HG02610 (cell line): ENCODE results near the gene NEURL1.

ENCODE experiments used
- ATAC-seq: cut with Tn5 transposase; IDR thresholded peaks from one replicate; pipeline ENCODE4 v1.9.1; 2021; ENCODE audit warnings: mild to moderate bottlenecking, moderate library complexity; ENCODE audit not compliant: unreplicated experiment

Gene NEURL1

DNA sequence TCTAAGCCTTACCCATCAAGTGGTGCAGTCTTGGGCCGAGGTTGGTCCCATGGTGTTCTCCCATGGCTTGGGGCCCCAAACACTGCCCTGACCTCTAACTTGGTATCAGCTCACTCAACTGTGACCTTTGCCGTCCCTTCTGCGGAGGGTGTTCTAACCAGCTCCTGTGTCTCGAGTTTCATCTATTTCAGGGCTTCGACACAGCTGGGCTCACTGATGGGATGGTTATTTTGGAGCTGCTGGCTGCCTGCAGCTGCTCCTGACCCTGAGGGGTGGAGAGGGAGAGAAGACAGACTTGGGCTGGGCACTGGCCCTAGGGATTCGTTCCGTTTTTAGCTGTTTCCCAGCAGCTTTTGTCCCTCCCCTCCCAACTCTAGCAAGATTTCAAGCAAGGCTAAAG, 86.9 kb downstream of the NEURL1 start:
- no peak for ATAC-seq

DNA sequence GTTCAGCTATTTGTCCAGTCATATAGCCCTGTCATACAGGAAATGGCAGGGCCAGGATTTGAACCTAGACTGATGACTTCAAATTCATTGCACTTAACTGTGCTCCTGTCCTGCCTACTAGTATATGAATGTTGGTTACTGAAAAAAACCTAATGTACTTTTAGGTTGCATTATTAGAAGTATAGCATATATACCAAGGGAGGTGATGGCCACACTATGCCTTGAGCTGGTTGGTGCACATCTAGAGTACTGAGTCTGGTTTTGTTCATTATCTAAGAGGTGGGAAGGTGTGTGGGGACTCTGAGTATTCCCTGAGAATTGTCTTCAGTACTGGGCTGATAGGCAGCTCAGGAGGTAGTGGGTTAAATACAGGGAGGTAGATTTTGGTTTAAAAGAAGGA, 88.0 kb downstream of the NEURL1 start:
- ATAC-seq: no peak

DNA sequence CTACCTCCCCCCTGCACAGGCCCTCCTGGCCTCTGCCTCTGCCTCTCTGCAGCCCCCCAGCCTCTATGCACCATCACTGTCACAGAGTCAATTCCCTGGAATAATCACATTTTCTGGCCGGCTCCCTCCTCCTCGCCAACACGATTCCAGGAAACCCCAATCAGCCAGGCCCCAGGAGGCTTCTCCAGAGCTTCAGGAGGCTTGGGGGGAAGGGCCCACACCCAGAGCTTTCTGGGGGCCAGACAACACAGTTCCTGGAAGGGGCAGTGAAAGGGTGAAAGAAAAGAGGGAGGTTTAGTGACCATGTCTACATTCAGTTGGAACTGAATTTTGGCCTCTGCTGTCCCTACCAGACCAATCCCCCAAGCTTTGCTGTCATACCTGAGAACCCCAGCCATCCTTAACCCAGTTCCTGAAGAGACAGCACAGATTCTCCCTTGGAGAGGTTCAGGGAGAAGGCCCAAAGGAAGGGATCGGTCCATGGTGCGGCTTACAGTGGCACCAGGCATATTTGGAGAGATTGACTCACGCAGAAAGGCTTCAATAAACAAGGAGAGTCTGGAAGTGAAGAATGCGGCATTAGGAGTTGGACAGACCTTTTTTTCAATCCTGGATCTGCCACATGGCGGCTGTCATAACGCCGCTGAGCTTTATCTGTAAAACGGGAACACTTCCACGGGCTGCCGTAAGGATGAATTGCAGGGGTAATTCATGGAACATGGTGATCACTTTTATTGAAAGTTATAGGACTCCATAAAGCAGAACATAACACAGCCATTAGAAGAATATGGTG, 89.0 kb downstream of the NEURL1 start:
- ATAC-seq: no peak

DNA sequence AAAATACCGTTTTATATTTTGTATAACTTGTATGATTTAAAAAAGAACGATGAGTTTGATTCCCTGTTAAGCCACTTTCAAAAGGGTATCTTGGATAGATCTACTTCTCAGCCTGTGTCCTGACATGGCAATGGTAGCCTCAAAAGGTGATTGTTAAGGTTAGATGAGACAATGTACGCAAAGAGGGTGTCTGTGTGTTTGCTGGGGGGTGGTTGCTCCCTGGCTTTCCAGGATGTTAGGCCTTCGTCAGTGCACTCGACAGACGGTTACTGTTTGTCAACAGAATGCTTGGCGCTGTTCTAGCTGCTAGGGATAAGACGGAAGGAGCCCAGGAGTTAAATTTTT, 90.3 kb downstream of the NEURL1 start:
- no peak for ATAC-seq

DNA sequence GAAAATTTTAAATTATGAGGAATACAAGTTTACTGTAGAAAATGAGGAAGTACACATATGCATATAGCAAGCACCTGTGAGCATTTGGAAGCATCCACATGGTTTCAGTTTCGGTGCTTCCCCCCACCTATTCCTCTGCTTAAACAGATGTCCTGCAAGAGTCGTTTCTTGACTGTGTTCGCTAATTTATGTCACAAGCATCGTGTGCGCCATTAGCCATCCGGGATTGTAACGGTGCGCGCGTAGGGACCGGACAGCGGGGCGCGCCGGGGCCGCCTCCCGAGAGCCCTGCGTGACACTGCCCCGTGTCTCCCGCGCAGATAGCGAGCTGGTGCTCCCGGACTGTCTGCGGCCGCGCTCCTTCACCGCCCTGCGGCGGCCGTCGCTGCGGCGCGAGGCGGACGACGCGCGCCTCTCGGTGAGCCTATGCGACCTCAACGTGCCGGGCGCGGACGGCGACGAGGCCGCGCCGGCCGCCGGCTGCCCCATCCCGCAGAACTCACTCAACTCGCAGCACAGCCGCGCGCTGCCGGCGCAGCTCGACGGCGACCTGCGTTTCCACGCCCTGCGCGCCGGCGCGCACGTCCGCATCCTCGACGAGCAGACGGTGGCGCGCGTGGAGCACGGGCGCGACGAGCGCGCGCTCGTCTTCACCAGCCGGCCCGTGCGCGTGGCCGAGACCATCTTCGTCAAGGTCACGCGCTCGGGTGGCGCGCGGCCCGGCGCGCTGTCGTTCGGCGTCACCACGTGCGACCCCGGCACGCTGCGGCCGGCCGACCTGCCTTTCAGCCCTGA, 90.9 kb downstream of the NEURL1 start:
- ATAC-seq: no peak

DNA sequence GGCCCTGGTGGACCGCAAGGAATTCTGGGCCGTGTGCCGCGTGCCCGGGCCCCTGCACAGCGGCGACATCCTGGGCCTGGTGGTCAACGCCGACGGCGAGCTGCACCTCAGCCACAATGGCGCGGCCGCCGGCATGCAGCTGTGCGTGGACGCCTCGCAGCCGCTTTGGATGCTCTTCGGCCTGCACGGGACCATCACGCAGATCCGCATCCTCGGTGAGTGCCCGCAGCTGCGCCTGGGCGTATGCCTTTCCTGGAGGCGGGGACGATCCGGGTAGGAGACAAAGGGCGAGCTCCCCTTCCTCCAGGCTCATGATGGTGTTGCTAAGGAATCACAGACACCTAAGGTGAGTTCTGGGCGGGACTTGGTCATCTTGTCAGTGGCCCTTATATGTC, 91.5 kb downstream of the NEURL1 start:
- no peak for ATAC-seq

DNA sequence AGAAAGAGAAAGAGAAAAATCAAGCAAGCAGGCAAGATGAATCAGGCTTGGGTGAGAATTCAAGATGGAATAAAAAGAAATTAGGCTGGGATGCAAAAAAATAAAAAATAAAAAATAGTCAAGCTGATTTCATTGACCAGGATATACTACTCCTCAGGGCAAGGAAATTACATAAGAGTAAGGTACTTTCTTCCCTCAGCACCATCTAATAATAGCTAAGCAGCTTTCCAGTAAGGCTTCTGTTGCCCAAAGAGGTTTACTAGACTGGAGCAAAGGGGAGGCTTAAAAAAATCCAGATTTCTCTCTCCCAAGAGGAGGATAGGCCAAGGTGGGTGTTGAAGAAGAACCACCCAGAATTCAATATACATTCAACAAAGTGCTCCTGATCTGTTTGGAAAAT, 93.6 kb downstream of the NEURL1 start:
- no peak for ATAC-seq

DNA sequence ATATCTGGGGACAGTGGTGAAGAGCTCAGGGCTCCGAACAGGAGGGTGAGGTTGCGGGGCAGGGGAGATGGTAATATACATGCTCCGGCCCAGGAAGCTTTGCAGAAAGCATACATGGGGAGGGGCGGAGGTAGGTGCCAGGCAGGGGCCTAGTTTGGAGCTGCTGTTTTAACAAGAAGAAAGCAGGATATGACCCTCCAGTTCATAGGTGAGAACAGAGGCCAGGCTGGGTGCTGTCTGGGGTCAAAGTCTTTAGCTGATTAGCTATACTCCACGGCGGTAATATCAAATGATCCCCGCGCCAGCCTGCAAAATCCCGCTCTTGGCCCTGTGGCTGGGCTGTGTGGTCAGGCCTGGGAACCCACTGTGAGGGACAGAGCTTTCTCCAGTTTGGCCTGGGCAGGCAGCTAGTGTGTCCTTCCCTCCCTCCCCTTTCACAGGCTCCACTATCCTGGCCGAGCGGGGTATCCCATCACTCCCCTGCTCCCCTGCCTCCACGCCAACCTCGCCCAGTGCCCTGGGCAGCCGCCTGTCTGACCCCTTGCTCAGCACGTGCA, 95.6 kb downstream of the NEURL1 start:
- ATAC-seq: no peak

DNA sequence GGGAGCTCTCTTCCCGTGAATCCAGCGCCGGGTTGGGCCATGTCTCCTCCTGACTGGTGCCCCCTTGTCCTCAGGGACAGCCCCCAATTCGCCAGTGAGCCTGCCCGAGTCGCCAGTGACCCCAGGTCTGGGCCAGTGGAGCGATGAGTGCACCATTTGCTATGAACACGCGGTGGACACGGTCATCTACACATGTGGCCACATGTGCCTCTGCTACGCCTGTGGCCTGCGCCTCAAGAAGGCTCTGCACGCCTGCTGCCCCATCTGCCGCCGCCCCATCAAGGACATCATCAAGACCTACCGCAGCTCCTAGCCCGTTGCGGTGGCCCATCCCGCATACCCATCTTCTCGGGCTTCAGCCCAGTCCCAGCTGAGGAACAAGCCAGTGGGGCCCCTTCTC, 96.6 kb downstream of the NEURL1 start:
- no peak for ATAC-seq

DNA sequence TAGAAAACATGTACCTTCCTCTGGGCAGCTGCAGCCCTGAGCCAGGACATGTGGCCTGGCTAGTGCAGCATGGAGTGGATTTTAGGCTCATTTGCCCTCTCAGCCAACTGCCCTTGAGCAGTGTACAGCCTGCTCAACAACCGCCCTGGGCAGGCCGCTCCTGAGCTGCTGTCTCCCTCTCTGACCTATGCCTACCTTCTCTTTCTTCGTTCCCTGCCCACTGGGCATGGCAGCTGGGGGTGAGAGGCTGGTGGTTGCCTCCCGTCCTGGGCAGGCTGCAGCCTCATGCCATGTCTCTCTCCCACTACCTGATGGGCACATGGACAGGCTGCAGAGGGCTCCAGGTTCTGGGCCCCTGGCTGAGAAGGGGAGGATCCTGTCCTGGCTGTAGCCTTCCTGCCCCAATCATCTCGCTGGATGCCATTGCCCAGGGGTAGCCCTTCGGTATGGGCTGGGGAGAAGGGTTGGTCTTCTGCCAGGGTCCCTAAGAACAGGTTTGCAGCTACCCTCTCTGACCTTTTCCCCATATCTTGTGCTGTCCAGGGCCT, 97.3 kb downstream of the NEURL1 start:
- ATAC-seq: no peak

DNA sequence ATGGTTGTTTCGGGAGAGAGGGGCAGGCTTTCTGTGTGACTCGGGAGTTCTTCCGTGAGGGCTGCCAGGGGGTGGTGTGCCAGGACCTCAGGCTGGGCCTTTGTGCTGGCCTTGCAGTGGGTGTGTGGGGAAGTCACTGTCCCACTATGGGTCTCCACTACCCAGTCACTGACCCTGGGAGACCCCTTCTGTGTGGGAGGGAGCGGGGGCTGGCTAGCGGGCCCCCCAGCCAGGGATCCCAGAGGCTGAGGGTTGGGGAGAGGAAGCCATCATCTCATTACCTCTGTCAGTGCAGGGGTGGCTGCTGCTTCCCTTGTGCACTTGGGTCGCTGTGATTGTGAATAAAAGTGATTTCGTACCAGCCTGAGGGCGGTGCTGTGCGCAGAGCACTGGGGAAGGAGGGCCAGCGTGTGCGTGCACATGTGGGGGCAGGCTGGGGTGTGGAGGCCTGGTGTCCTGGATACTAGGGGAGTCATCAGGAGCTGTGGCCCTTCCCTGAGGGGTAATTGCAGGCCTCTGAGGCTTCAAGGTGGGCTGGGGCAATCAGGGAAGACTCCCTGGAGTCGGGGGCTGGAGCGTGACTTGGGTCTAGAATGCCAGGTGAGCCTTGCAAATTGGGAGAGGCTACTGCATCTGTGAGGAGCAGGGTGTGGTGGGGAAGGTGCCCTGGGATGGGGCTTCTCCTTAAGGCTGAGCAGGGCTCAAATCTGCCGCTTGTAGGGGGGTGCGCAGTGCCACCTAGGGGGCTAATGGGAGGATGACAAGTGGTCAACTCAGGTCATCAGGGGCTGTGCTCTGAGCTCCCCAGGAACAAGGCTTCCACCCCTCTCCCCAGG, 98.9 kb downstream of the NEURL1 start:
- ATAC-seq: peak; percentile 41

DNA sequence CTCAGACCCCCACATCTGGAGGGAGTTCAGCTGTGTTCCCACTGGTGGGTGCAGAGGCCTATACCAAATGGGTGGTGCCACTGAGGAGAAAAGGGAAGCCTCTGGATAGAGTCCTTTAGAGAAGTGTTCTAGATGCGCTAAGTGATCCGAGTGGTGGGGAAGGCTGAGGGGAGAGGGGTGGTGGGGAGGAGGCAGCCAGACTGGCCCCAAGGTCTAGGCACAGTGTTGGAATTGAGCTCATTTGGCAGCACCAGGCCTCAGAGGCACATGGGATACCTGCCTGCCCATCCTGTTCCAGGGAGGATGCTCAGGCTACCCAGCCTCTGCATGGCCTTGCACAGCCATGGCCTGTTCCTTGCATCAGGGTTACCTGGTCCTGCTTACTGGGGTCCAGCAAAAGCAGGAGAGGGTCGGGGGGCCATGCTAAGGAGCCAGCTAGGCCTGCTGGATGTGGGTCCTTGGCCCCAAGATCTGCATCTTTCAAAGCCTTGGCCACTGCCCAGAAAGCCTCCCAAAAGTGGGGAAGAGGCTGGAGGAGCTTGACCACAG, 99.6 kb downstream of the NEURL1 start:
- no peak for ATAC-seq

DNA sequence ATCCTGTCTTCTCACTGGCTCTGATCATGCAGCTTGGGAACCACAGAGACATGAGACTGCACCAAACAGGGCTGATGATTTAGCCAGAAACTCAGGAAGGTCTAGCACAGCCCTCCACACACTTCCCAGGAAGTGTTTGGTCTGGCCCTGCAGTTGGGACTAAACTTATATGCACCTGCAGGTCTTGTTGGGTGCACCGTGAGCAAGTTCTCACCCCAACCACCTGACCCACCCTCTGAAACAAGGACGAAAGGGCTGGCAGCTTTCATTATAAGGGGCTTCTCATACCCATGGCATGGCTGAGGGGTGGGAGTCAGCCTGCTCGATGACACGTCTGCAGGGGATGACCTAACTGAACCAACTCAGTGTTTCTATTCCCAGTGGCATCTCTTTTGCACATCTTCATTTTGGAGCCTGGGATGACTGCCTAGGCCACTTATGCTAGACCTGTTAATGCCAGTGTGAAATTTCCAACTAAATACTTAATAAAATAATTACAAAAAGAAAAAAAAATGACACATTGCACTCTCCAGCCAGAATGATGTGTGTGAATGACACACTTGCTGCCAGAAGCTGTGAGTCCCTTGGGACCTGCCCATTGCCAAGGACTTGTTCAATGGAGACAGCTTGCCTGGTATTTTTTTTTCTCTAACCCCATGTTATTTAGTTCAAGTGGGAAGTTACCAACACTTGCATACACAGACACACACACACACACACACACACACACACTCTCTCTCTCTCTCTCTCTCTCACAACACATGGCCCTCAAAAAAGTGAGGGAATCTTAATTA, 102.6 kb downstream of the NEURL1 start:
- no peak for ATAC-seq

DNA sequence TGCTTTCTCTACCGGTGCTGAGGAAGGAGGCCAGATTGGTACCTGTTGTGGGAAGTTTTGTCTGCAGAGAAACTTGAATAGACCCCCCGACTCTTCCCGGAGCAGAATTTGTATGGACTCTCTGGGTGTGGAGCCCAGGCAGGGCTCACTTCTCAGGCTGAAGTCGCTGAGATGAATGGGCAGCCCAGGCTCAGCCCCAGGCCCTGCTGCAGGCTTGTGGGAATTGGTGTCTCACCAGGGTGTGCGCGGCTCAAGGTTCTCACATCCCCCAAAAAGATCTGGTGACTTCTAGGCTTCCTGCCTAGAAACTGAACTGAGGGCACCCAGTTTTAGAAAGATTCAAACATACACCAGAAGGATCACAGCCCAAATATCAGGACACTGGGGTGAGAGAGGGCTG, 103.5 kb downstream of the NEURL1 start:
- ATAC-seq: no peak

DNA sequence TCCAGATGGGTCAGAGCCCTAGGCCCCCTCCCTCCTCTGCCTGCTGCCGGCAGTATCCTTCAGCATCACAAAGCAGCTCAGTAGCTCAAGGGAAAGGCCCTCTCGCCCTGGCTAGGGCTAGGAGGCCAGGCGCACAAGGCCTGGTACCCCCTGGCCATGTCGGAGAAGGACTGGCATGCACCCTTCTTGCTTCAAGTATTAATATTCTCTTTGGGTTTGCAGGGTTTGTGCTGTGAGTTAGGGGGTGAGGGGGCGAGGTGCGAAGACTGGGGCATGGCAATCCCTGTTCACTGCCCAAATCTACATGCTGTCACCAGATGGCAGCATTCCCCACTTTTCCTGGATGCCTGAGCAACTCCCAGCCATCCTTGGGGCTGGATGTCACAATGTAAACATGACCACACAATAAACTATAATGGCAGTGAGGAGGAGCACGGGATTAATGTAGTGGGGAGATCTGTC, 105.2 kb downstream of the NEURL1 start:
- no peak for ATAC-seq

DNA sequence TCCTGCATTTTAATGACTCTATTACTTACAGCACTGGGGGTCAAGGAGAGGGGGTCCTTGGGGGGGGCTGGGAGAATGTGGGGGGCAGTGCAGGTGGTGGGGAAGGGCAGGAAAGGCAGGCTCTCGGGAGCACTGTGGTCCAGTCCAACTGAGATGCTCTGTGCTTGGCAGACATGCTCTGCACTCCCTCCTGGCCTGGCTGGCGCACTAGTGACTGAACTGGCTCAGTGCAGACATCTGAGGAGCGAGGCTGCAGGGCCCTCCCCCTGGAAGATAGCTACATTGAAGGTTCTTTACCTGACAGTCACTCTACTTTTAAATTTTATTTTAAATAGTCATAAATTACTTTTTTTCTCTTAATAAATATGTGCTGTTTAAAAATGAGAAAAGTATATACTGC, 105.7 kb downstream of the NEURL1 start:
- no peak for ATAC-seq

DNA sequence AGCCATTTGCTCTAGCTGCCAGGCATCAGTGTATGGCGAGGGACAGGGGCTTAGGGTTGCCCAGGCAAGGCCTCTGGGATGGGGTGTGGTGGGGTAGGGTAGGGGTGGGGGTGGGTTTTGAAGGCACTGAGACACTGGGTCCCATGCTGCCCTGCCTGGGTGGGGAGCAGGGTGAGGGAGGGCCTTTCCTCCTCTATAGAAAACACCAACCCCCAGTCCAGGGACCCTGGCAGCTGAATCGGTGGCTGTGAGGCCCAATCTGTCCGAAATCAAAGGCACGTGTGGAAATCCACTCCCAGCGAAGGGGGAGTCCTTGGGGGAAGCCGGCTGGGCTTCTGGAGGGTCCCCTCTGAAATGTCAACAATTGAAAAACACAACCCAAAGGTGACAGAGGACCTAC, 106.4 kb downstream of the NEURL1 start:
- no peak for ATAC-seq

DNA sequence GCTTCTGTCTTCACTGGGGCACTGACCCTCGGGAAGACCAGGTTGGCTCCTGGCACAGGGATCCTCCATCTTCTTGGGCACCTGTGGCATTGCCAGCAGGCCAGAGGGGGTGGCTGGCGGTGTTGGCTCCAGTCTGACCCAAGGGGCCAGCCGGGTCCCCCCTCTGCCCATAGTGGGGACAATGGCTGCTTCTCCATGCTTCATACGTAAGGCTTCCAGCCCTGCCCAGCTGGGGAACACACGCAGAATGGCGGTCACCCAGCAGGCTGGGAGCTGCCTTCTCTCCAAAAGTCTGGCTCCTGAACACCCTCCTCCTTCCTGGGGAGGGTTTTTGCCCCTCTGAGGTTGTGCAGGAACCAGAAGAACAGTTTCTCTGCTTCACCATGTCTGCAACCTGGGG, 106.8 kb downstream of the NEURL1 start:
- no peak for ATAC-seq

DNA sequence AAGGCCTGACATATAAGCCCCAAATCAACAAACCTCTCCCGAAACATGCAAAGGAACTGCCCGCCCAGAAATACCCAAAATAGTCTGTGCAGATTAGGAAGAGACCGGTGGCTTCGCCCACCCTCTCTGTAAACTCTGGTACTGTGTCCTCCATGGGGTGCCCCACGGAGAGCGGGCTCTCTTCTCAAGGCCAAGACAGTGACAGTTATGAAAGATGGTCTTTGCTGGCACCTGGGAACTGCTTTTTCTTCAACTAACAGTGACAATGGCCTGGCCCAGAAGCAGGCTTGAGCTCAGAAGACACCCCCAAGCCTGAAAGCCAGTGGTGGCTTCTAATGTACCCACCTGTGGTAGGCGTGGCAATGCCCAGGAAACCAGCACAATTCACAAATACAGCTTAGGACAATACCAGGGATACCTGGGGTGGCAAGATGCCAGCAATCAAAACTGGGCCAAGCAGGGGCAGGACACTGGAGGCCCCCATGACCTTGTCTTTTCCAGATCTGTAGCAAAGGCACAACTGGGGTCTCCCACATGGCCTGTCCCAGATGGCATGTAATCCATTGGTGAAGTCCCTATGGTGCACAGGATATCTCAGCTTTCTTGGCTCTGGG, 107.6 kb downstream of the NEURL1 start:
- no peak for ATAC-seq
